Hypothalamus (tissue), 51 donors: ENCODE measurements around the gene CBLIF.
"Not testable (repeated sequence)": the region's sequence is repeated elsewhere in the genome, so short reads cannot be mapped to it uniquely, and the experiment has no call there.

Source experiments
- DNase-seq, 51 donors: peaks; one replicate each; lab custom pipeline; 2025; lab: John Stamatoyannopoulos, UW

Gene CBLIF

GRCh38 chr11:59849129-59849528, 3.8 kb upstream of the CBLIF start:
- no peak for DNase-seq

- not testable (repeated sequence) for DNase-seq
These were observed 3.1 kb upstream of the CBLIF start for GRCh38 chr11:59848439-59848838.

- DNase-seq: no peak
These were observed 2.3 kb upstream of the CBLIF start for GRCh38 chr11:59847626-59848025.

GRCh38 chr11:59846556-59846955, 1.3 kb upstream of the CBLIF start:
- DNase-seq: no peak

- no peak for DNase-seq
These were observed 3.0 kb downstream of the CBLIF start for GRCh38 chr11:59842316-59842715.

- DNase-seq: no peak
These were observed 3.8 kb downstream of the CBLIF start for GRCh38 chr11:59841514-59841913.

DNA sequence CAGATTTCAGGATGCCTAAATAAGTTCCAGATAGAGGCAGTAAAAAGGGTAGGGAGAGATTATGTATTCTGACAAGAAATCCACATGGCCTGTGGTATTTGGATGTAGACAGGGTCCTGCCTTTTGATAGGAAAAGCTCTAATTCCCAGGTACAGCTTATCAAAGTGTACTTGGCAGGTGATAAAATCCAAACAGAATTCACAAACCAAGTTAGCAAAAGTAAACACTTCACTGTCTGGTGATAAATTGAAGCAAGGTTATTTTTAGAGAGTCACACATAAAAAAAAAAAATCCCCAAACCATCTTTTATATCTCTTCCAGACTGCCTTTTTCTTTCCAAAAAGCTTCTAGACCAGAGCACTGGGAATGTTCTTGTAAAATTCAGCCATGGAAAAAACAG, 5.7 kb downstream of the CBLIF start:
- DNase-seq: no peak

- DNase-seq: no peak
These were observed 11.7 kb downstream of the CBLIF start for GRCh38 chr11:59833602-59834001.

GRCh38 chr11:59829358-59829757, 15.9 kb downstream of the CBLIF start:
- DNase-seq: no peak

DNA sequence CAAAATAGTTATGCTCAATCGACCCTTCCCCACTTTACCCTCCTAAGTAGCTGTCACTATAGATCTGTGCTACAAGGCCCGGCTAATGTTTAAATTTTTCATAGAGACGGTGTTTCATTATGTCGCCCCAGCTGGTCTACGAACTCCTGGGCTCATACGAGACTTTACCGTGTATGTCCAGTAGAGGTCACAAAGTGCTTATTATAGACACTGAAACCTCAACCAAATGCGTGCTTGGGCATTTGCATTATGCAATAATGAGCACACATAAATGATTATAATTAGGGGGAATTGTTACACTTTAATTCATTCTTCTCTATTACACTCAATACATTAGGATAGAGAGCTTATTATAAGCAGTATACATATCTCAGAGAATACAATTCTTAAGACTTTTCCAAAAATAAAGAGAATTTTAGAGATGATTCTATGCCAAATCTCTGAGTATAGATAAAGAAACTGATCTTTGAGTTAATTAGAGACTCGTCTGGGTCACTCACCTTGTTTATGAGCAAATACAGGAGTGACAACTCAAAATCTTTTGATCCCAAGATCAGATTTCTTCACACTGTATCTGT, 22.2 kb downstream of the CBLIF start:
- peak in 8 of 51 donors; percentile 1 to 36 (median 4) for DNase-seq

DNA sequence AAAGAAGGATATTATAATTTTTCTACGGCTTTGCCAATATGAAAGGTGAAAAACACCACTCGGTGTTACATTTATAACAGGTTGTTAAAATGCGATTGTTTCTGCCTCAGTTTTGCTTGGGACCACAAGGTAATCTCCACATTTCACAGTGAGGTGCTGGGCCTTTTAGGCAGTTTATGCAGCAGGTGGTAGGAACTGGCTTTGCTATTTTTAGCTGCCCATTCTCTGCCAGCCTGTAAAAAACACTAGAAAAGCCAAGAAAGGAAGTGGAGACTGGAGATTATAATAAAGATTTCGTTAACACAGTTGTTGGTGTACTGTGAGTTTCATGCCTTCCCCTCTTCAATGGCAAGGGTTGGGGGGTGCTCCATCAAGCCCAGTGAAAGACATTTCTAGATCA, 26.7 kb downstream of the CBLIF start:
- no peak for DNase-seq

DNA sequence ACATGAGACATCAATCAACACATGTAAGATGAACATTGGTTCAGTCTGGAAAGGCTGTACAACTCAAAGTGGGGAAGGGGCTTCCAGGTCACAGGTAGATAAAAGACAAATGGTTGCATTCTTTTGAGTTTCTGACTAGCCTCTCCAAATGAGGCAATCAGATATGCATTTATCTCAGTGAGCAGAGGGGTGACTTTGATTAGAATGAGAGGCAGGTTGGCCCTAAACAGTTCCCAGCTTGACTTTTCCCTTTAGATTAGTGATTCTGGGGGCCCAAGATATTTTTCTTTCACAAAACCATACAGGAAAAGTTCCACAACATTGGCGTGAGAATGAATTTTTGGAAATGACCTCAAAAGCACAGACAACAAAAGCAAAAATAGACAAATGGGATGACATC, 28.9 kb downstream of the CBLIF start:
- DNase-seq: not testable (repeated sequence)

DNA sequence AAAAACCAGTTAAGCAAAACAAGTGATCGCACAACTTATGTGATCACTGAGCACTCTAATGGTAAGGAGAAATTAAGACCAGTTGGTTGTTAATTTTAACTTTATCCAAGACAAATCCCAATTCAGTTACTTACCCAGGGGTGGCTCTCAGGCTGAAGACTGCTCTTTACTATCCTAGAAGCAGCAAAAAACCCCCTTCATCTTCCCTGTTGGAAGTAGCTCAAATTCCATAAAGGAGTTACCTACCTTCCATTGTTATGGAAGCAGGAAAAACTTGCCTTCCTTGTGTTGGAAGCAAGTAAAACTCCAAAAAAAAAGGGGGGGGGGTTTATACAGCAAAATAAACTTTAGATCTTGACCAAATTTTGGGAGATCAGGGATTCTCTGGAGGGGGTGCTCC, 29.5 kb downstream of the CBLIF start:
- DNase-seq: no peak

GRCh38 chr11:59814021-59814420, 31.3 kb downstream of the CBLIF start:
- DNase-seq: no peak

- DNase-seq: no peak
These were observed 31.9 kb downstream of the CBLIF start for GRCh38 chr11:59813364-59813763.

DNA sequence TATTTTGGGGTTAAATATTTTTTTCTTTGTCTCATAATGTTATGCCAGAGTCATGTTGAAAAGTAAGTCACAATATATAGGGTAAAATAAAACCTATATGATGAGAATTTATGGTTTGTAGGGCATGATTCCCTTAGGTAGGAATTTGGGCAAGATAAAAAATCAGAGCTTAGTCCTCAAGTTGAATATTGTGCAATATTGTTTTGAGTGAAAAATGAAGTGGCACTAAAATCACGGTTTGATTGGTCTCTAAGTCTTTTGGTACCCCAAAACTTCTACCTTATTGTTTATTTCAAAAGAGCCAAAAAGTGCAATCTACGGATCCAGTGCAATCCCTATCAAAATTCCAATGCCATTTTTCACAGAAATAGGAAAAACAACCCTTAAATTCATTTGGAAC, 33.1 kb downstream of the CBLIF start:
- no peak for DNase-seq

DNA sequence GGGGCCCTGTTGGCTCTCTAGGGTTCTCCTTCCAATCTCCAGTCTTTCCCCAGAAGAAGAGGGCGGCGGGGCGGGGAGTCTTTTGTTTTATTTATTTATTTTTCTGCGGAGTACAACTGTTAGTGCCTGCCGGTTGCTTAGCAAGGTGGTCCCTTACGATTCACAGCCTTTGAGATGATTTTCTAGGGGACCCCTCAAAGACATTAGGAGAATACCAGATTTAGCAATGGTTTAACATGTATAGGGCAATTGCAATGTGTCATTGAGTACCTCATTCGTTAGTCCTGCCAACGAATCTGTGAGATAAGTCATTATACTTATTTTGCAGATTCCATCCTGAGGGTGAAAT, 34.4 kb downstream of the CBLIF start:
- DNase-seq: no peak

- DNase-seq: peak; percentile 33 to 90 (median 72)
These were observed 34.9 kb downstream of the CBLIF start, which contains the start of gene MRPL16 for GRCh38 chr11:59810189-59810910. Gene MRPL16, minus strand, starts transcription at chr11:59810778. Its CDS starts 120 bp downstream, at chr11:59810658.

- no peak for DNase-seq
These were observed 38.2 kb downstream of the CBLIF start for GRCh38 chr11:59807047-59807610.

- no peak for DNase-seq
These were observed 41.2 kb downstream of the CBLIF start for GRCh38 chr11:59804061-59804460.

DNA sequence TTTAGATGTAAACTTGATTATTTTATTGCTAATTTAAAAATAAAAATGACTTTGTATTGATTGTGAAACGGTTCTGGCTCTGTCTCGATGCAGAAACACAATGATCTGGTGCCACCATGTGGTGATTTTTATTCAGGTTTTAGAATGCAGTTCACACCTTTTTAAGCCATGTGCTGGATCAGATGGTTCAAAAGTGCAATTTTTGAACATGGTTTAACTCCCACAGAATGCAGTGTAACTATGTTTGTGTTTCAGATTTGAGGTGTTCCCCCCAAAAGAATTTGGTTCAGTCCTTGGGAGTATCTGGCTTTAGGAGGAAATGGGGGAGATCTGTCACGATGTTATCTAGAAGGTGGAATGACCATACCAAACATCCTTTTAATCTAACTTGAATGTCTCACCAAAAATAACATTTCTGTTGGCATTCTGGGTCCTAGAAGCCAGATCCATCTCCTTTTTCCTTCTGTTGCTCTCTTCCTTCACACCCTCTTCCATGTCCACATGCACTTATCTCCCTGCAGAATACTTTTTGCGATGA, 42.6 kb downstream of the CBLIF start:
- peak in 14 of 51 donors; percentile 4 to 91 (median 39) for DNase-seq
